ENCODE data around the gene TLR1.

Gene TLR1

GRCh38 chr4:38765382-38765781, 39.2 kb downstream of the TLR1 start:
- TF ChIP-seq, protein P1, sequence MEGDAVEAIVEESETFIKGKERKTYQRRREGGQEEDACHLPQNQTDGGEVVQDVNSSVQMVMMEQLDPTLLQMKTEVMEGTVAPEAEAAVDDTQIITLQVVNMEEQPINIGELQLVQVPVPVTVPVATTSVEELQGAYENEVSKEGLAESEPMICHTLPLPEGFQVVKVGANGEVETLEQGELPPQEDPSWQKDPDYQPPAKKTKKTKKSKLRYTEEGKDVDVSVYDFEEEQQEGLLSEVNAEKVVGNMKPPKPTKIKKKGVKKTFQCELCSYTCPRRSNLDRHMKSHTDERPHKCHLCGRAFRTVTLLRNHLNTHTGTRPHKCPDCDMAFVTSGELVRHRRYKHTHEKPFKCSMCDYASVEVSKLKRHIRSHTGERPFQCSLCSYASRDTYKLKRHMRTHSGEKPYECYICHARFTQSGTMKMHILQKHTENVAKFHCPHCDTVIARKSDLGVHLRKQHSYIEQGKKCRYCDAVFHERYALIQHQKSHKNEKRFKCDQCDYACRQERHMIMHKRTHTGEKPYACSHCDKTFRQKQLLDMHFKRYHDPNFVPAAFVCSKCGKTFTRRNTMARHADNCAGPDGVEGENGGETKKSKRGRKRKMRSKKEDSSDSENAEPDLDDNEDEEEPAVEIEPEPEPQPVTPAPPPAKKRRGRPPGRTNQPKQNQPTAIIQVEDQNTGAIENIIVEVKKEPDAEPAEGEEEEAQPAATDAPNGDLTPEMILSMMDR (IDR thresholded peaks at IDR 0.05), result no peak

GRCh38 chr4:38764277-38764676, 40.3 kb downstream of the TLR1 start:
- TF ChIP-seq, protein P1 (IDR thresholded peaks at IDR 0.05), result no peak

- TF ChIP-seq, protein P1 (IDR thresholded peaks at IDR 0.05), result no peak
Observed at GRCh38 chr4:38762560-38762959, 42.0 kb downstream of the TLR1 start.

DNA sequence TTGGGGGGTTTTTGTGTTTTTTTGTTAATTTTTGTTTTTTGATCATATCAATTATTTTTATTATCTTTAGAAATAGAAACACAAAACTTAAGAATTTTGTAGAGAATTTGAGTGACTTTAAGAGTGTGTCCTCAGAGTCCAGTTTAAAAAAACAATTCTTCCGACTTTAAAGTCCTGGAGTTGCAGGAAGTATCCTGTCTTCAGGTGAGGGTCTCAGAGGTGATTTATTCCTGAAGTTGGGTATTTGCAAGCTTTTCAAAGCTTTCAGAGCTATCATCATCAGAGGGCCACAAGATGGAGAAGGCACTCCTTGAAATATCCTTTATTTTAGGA, 44.8 kb downstream of the TLR1 start:
- TF ChIP-seq, protein P1 (IDR thresholded peaks at IDR 0.05), result no peak; the same call in 1 of the 2 replicates

GRCh38 chr4:38759113-38759789, 45.3 kb downstream of the TLR1 start:
- TF ChIP-seq, protein P1 (IDR thresholded peaks at IDR 0.05), result peak; percentile 66; the same call in 1 of the 2 replicates

GRCh38 chr4:38757945-38758600, 46.5 kb downstream of the TLR1 start:
- TF ChIP-seq, protein P1 (IDR thresholded peaks at IDR 0.05), result peak; percentile 54; the same call in 1 of the 2 replicates

- TF ChIP-seq, protein P1 (IDR thresholded peaks at IDR 0.05), result no peak
Observed at GRCh38 chr4:38752941-38753806, 51.4 kb downstream of the TLR1 start.

Data from LNCAP (cell line).